ENCODE measurements around the gene TMCC2.

TMCC2 gene

GRCh38 chr1:205186191-205186590, 41.6 kb upstream of the TMCC2 start:
- no peak for TF ChIP-seq REST (IDR thresholded peaks at IDR 0.05; ENCODE audit: low read depth)
- no peak for TF ChIP-seq YY1 (IDR thresholded peaks at IDR 0.05; ENCODE audit: low read depth)
- no peak for TF ChIP-seq MAX (IDR thresholded peaks at IDR 0.05)
- no peak for TF ChIP-seq ZBTB7A (IDR thresholded peaks at IDR 0.05; ENCODE audit: low read depth)
- no peak for TF ChIP-seq CEBPB (IDR thresholded peaks at IDR 0.05)
- no peak for TF ChIP-seq TAF1 (IDR thresholded peaks at IDR 0.05; ENCODE audit: low read depth)
- no peak for TF ChIP-seq FOXM1 (IDR thresholded peaks at IDR 0.05; ENCODE audit: borderline replicate concordance, low read depth)
- TF ChIP-seq NFIC (IDR thresholded peaks at IDR 0.05): no peak
- TF ChIP-seq EGR1 (IDR thresholded peaks at IDR 0.05): no peak
- TF ChIP-seq RAD21 (IDR thresholded peaks at IDR 0.05; ENCODE audit: low read depth): no peak
- no peak for TF ChIP-seq TCF12 (IDR thresholded peaks at IDR 0.05; ENCODE audit: low read depth)
- TF ChIP-seq EP300 (IDR thresholded peaks at IDR 0.05; ENCODE audit: borderline replicate concordance): no peak
- TF ChIP-seq CREB1 (IDR thresholded peaks at IDR 0.05; ENCODE audit: low read depth): no peak
- TF ChIP-seq USF1 (IDR thresholded peaks at IDR 0.05): no peak
- no peak for TF ChIP-seq TEAD4 (IDR thresholded peaks at IDR 0.05)

GRCh38 chr1:205187420-205187819, 40.3 kb upstream of the TMCC2 start:
- no peak for TF ChIP-seq TAF1 (IDR thresholded peaks at IDR 0.05; ENCODE audit: low read depth)
- no peak for TF ChIP-seq CEBPB (IDR thresholded peaks at IDR 0.05)
- no peak for TF ChIP-seq MAX (IDR thresholded peaks at IDR 0.05)

GRCh38 chr1:205188098-205188497, 39.6 kb upstream of the TMCC2 start:
- TF ChIP-seq USF1 (IDR thresholded peaks at IDR 0.05) (no peak), CEBPB (IDR thresholded peaks at IDR 0.05) (no peak), EGR1 (IDR thresholded peaks at IDR 0.05) (no peak), CREB1 (IDR thresholded peaks at IDR 0.05; ENCODE audit: low read depth) (no peak), NFIC (IDR thresholded peaks at IDR 0.05) (no peak)

GRCh38 chr1:205188596-205188995, 39.1 kb upstream of the TMCC2 start:
- TF ChIP-seq EGR1 (IDR thresholded peaks at IDR 0.05): no peak
- TF ChIP-seq ZBTB7A (IDR thresholded peaks at IDR 0.05; ENCODE audit: low read depth): no peak
- no peak for TF ChIP-seq EP300 (IDR thresholded peaks at IDR 0.05; ENCODE audit: borderline replicate concordance)
- TF ChIP-seq NFIC (IDR thresholded peaks at IDR 0.05): no peak
- TF ChIP-seq MAX (IDR thresholded peaks at IDR 0.05): no peak
- TF ChIP-seq RAD21 (IDR thresholded peaks at IDR 0.05; ENCODE audit: low read depth): no peak
- TF ChIP-seq TAF1 (IDR thresholded peaks at IDR 0.05; ENCODE audit: low read depth): no peak
- no peak for TF ChIP-seq TCF12 (IDR thresholded peaks at IDR 0.05; ENCODE audit: low read depth)

- TF ChIP-seq TAF1 (IDR thresholded peaks at IDR 0.05; ENCODE audit: low read depth) (no peak), MAX (IDR thresholded peaks at IDR 0.05) (no peak), ZBTB7A (IDR thresholded peaks at IDR 0.05; ENCODE audit: low read depth) (no peak), TCF12 (IDR thresholded peaks at IDR 0.05; ENCODE audit: low read depth) (no peak), EGR1 (IDR thresholded peaks at IDR 0.05) (no peak), YY1 (IDR thresholded peaks at IDR 0.05; ENCODE audit: low read depth) (no peak), NFIC (IDR thresholded peaks at IDR 0.05) (no peak), EP300 (IDR thresholded peaks at IDR 0.05; ENCODE audit: borderline replicate concordance) (no peak), REST (IDR thresholded peaks at IDR 0.05; ENCODE audit: low read depth) (no peak), CREB1 (IDR thresholded peaks at IDR 0.05; ENCODE audit: low read depth) (no peak), CEBPB (IDR thresholded peaks at IDR 0.05) (no peak), USF1 (IDR thresholded peaks at IDR 0.05) (no peak), RAD21 (IDR thresholded peaks at IDR 0.05; ENCODE audit: low read depth) (no peak), TEAD4 (IDR thresholded peaks at IDR 0.05) (no peak), FOXM1 (IDR thresholded peaks at IDR 0.05; ENCODE audit: borderline replicate concordance, low read depth) (no peak)
These were observed 38.6 kb upstream of the TMCC2 start for GRCh38 chr1:205189131-205189530.

All from Ishikawa (cell line).